22Rv1 (cell line): Measurements from ENCODE around the gene BMP7.

Experiments used
- H3K27ac ChIP-seq: fragments of 450-650 bp; 2 replicates; pipeline ENCODE4 v1.5.1; 2017
- ZFX ChIP-seq: fragments of 450-650 bp; IDR thresholded peaks from 2 replicates; pipeline ENCODE4 v1.6.1; 2017; ENCODE audit warnings: antibody characterized with exemption, borderline replicate concordance
- TF ChIP-seq, protein P1 (sequence below): fragments of 450-650 bp; IDR thresholded peaks from 2 replicates; pipeline ENCODE4 v1.5.1; 2017; ENCODE audit warnings: mild to moderate bottlenecking

Gene BMP7

DNA sequence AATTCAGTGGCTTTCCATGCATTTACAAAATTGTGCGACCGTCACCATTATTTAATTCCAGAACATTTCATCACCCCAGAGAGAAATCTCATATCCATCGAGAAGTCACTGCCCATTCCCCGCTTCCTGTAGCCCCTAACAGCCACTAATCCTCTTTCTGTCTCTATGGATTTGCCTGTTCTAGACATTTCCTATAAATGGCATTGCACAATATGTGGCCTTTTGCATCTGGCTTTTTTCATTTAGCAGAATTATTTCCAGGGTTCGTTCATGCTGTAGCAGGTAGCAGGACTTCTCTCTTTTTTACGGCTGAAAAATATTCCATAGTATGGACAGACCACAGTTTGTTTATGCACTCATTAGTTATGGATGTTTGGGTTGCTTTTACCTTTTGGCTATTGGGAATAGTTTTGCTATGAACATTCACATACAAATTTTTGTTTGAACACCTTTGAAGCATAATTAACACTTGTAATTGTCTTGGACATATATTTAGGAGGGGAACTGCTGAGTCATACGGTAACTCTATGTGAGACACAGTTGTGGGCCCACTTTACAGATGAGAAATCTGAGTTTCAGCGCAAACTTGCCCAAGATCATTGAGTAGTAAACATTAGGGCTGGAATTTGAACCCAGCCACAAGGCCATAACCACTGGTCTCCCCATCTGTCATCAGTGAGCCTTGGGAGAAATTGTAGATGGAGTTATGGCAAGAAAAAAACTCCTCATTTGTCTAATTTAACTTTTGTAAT, 126.9 kb downstream of the BMP7 start:
- H3K27ac ChIP-seq: no peak overlapping the region
- no peak for TF ChIP-seq ZFX
- TF ChIP-seq, protein P1, sequence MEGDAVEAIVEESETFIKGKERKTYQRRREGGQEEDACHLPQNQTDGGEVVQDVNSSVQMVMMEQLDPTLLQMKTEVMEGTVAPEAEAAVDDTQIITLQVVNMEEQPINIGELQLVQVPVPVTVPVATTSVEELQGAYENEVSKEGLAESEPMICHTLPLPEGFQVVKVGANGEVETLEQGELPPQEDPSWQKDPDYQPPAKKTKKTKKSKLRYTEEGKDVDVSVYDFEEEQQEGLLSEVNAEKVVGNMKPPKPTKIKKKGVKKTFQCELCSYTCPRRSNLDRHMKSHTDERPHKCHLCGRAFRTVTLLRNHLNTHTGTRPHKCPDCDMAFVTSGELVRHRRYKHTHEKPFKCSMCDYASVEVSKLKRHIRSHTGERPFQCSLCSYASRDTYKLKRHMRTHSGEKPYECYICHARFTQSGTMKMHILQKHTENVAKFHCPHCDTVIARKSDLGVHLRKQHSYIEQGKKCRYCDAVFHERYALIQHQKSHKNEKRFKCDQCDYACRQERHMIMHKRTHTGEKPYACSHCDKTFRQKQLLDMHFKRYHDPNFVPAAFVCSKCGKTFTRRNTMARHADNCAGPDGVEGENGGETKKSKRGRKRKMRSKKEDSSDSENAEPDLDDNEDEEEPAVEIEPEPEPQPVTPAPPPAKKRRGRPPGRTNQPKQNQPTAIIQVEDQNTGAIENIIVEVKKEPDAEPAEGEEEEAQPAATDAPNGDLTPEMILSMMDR: no peak

DNA sequence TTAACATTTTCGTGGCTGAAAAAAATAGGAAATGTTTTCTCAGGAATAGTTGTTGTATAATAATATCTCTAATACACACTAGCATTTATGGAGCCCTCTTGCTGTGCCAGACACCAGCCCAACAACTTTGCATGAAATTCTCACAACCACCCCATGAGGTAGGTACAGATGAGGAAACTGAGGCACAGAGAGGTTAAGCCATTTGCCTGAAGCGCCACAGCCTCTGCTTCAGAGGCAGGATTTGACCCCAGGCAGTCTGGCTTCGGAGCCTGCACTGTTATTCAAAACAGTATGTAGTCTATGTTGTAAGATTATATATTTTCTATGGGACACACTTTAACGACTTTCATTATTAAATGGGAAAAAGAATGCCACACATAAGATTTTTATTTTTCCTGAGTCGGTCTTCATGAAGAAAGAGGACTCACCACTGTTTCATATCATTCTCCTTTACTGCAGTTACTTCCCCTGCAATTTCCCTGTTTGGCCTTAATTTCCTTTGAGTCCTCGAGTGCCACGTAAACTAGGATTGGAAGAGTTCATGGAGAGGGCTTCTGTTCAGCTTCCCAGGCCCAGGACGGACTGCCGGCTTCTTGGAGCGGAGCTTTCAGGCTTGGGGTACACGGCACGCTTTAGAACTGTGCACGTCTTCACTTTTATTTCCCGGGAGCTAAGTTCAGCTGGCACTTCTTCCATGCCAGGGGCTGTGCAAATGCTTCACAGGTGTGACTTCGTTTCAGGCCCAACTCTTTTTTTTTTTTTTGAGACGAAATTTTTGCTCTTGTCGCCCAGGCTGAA, 128.0 kb downstream of the BMP7 start:
- no peak overlapping the region for H3K27ac ChIP-seq
- TF ChIP-seq ZFX: no peak
- TF ChIP-seq, protein P1: no peak

DNA sequence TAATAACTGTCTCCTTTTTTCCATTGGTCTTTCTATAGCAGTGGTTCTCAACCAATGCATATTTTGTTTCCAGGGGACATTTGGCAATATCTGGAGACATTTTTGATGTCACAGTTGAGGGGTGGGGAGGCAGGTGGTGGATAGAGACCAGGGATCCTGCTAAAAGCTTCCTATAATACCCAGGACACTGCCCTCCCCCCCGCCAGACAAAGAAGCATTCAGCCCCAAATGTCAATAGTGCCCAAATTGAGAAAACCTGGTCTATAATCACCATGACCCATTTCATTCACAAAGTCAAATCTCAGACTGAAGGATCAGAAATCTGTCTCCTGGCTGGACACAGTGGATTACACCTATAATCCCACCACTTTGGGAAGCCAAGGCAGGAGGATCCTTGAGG, 128.8 kb downstream of the BMP7 start:
- TF ChIP-seq, protein P1: no peak
- TF ChIP-seq ZFX: no peak
- no peak overlapping the region for H3K27ac ChIP-seq

DNA sequence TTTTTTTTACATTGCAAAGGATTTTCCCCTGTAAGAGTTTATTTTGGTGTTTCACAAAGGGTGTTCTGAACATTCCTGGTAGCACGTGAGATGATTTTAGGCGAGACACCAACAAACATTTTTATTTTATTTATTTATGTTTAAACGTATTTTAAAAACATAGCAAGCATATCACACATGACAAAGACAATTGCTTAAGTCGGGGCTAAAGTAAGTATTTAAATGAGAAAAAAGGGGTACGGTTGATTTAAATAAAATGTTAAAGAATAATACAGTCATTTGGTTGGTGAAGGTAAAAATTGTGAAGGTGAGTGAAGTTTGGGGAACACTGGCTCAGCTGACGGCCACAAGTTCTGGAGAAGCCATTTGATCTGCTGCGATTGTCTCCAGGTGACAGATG, 129.7 kb downstream of the BMP7 start:
- TF ChIP-seq, protein P1: no peak
- TF ChIP-seq ZFX: no peak
- no peak overlapping the region for H3K27ac ChIP-seq

DNA sequence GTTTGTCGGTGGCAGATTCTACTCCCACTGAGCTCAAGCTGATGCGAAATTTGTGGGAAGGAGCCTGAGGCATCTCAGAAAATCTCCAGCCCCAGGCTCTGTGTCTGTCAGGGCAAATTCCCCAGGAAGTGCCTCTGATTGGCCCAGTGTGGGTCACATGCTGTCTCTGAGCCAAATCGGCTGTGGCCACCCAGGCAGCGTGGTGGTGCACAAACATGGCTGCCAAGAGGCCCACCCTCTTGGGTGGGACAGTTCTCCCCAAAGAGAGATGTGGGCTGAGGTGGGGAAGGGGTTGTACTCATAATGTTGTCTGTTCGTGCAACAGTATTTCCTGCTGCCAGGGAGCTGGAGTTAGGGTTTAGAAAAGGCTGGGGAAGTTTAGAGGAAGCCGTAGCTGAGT, 130.6 kb downstream of the BMP7 start:
- TF ChIP-seq ZFX: no peak
- TF ChIP-seq, protein P1: no peak
- H3K27ac ChIP-seq: no peak overlapping the region

DNA sequence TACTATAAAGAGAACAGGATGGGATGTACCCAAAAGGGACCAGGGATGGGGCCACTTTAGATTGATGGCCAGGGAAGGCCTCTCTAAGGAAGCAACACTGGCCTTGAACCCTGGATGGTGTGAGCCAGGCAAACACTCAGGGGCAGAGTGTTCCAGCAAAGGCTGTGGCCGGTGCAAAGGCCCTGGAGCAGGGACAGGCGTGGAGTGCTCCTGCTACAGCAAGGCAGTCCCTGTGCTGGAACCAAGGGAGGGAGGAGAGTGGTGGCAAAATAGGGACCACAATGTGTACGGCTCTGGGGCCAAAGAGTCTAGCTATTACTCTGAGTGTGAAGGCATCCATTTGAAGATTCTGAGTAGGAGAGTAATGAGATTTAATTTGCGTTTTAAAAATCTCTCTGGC, 131.6 kb downstream of the BMP7 start:
- TF ChIP-seq, protein P1: no peak
- no peak for TF ChIP-seq ZFX
- H3K27ac ChIP-seq: no peak overlapping the region
